A549 treated with AZD2906 at 1 μM for 4 hours (cell line): ENCODE measurements around the gene PPP2R2C. TPM values are rescaled to one million over a fixed set of nuclear protein-coding genes. Genes with fewer than 3 reads are reported as not detected.

Experiments
- total RNA-seq: library from RNA; stranded (reverse); fragments of 200-300 nt; extraction: Qiagen RNA extraction; gene quantifications from 5 replicates; pipeline ENCODE4 v1.2.3, GENCODE V29; 2022

PPP2R2C gene
- total RNA-seq = 31.8 to 37.4 TPM (median 36.1 TPM) in 5 replicates

DNA sequence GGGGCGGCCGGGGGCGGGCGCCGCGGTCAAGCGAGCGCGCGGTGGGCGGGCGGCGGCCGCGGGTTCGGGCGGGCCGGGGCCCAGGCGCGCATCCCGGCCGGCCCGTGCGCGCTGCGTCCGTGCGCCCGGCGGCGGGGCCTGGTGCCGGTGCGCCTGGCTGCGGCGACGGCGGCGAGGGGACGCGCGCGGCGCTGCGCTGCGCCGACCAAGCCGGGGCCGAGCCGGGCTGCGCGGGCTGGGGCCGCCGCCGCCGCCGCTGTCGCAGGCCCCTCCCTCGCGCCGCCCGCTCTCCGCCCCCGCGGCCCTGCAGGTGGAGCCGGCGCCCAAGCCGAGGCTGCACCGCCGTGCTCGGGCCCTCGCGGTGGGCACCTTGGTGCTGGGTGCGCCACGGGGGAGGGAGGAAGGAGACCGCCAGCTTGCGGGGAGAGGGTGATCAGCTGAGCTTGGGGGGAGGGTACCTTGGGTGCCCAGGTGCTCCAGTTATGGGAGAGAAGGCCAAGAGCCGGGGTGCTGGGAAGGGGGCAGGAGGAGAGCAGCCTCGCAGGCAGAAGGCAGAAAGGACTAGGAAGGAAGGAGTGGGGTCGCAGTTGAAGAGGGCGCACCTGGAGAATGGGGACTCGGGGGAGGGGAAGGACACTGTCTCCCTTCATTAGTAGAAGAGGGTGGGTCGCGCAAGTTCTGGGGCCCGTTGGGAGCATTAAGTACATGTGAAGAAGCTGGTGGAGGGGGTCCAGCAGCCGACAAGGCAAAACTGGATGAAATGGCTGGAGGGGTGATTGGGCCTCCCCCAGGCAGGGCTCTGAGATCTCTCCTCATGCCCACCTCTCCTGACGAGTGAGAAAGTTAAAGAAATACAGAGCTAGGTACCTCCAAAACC, at the start of gene PPP2R2C:
Gene PPP2R2C, minus strand, starts transcription at position 228 of the 877 bp plus-strand sequence. CDS start 385 bp downstream, outside the sequence.

Other genes starting within 250 kb of the PPP2R2C start
- 11.1 to 12.8 TPM (median 12.2 TPM) in 5 replicates for gene WFS1, start 202.8 kb downstream of the PPP2R2C start, total RNA-seq
- 9.3 to 10.4 TPM (median 9.8 TPM) in 5 replicates for gene MAN2B2, start 102.6 kb upstream of the PPP2R2C start, total RNA-seq
- 276 to 288 TPM (median 276 TPM) in 5 replicates for gene MRFAP1, start 168.1 kb upstream of the PPP2R2C start, total RNA-seq
- 81.1 to 187 TPM (median 178 TPM) in 5 replicates for gene S100P, start 221.3 kb upstream of the PPP2R2C start, total RNA-seq
- gene MRFAP1L1, start 237.3 kb upstream of the PPP2R2C start, total RNA-seq = 31.2 to 38.7 TPM (median 33.9 TPM) in 5 replicates
- gene BLOC1S4, start 243.6 kb upstream of the PPP2R2C start, total RNA-seq = 16.2 to 22.1 TPM (median 19.7 TPM) in 5 replicates